GM20000 (cell line): ENCODE results near the gene CAMSAP1.

Source experiments
- DNase-seq: peaks from one replicate; pipeline ENCODE4 v3.0.0; 2012; ENCODE audit warnings: low spot score
- TF ChIP-seq, protein P1 (sequence below): IDR thresholded peaks from 2 replicates; pipeline ENCODE4 v1.5.1; 2012; ENCODE audit warnings: mild to moderate bottlenecking, control low read depth; ENCODE audit errors: extremely low read depth, missing control alignments

Gene CAMSAP1

DNA sequence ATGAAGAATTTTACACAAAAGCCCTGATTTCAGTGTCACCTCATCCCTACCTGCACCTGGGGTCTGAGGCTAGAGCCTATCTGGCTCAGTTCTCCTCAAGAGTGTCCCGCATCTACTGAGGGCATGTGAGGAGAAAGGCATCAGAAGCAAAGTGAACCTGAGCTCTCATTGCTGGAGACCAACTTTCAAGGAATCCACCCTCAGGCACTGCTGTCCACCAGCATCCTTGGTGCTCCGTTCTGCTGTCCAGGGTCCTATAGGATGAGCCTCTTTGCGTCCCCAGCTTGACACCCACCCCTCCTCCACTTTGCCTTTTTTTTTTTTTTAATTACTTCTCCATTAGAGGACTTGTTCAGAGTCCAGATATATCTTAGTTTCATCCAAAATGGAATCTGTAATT lies 49.5 kb downstream of the CAMSAP1 start:
- TF ChIP-seq, protein P1, sequence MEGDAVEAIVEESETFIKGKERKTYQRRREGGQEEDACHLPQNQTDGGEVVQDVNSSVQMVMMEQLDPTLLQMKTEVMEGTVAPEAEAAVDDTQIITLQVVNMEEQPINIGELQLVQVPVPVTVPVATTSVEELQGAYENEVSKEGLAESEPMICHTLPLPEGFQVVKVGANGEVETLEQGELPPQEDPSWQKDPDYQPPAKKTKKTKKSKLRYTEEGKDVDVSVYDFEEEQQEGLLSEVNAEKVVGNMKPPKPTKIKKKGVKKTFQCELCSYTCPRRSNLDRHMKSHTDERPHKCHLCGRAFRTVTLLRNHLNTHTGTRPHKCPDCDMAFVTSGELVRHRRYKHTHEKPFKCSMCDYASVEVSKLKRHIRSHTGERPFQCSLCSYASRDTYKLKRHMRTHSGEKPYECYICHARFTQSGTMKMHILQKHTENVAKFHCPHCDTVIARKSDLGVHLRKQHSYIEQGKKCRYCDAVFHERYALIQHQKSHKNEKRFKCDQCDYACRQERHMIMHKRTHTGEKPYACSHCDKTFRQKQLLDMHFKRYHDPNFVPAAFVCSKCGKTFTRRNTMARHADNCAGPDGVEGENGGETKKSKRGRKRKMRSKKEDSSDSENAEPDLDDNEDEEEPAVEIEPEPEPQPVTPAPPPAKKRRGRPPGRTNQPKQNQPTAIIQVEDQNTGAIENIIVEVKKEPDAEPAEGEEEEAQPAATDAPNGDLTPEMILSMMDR = no peak
- no peak for DNase-seq

DNA sequence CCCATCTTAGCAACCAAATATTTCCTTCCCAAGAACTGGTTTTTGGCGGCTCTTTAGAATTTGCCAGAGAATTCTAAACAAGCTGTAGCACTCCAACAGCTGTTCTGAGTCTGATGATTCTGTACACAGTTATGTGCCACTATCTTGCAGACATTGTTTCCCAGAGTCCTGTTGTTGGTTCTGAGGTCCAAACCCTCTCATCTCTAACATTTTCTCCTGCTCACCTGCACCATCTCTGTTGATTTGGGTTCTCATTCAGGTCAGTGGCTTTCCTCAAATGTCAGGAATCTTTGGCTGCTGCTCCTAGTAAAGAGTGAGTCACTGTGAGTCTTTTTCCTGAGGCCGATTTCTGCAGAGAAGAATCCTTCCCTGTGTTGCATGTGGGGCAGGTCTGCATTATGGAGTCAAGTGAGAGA lies 50.0 kb downstream of the CAMSAP1 start:
- DNase-seq = no peak
- TF ChIP-seq, protein P1 = no peak

DNA sequence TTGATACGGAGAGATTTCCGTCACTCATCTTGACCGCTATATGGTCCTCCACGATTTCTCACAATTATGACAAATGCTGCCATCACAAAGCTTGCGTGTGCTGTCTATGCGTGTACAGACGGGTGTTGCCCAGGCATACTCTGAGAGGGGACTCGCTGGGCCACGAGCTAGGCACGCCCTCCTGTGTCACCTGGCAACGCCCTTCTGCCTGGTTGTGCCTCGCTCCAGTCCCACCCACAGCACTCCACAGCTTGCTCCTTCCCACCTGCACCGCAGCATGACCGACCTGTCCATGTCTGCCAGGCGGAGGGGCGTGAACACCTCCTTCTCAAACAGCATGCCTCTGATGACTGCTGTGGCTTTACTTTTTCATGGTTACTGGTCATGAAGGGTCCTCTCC lies 55.6 kb downstream of the CAMSAP1 start:
- TF ChIP-seq, protein P1 = no peak
- no peak for DNase-seq

DNA sequence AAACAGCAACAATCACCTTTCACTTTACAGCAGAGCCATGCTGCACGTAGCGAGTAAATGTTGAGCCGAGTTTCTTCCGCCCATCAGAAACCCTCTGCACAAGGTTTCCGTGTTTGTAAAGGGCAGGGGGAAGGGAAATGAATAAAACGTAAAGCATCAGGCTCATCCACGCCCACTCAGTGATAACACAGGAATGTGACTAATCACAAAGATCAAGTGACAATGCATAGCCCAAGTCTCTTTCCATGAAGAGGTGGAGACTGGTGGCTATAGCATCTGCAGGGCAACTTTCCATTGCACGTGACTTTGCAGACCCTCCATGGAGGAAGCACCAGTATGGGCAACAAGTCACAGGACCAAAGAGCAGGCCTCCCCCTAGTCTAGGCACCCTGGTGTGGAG lies 56.6 kb downstream of the CAMSAP1 start:
- DNase-seq = no peak

DNA sequence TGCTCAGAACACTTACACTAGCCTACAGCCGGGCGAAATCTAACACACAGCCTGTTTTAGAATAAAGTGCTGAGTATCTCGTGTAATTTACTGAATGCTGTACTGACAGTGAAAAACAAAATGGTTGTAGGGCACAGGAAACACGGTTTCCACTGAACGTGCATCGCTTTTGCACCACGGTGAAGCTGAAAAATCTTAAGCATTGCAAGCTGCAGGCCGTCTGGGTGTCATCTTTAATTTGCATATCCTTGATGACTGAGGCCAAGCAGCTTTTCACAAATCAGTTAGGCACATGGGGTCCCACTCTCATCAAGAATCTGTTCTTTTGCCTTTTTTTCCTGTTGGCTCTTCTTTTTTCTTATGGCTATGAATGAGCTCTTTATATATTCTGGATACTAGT lies 58.2 kb downstream of the CAMSAP1 start:
- DNase-seq = no peak
- TF ChIP-seq, protein P1 = no peak

More for the DNA sequence above, 56.6 kb downstream of the CAMSAP1 start:
- TF ChIP-seq, protein P1 = no peak

DNA sequence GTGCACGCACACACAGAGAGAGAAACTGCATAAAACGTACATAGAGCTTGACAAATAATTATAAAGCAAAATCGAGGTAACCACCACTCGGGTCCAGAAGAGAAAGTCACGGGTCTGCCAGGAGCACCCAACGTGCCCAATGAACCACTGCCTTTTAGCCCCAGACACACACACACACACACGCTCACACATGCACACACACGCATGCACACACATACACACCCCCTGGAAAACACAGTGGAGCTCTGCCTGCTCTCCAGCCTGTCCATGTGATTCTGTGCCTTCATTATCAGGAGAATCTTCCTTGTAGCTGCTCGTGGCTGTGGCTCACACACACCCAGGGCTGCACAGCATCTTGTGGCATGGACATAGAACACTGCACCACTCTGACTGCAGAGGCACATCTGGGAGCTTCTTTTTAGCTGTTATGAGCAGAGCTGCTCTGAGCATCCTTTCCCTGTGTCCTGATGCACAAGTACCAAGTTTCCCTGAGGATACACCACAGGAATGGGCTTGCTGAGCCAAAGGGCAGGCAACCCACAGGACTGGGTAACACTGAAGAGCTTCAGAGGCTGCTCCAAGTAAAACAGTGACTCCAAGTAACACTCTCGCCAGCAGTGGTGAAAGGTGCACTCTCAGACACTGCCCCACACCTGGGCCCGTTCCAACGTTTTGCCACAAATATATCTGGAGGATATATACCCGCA lies 58.9 kb downstream of the CAMSAP1 start:
- no peak for DNase-seq
- TF ChIP-seq, protein P1 = no peak

DNA sequence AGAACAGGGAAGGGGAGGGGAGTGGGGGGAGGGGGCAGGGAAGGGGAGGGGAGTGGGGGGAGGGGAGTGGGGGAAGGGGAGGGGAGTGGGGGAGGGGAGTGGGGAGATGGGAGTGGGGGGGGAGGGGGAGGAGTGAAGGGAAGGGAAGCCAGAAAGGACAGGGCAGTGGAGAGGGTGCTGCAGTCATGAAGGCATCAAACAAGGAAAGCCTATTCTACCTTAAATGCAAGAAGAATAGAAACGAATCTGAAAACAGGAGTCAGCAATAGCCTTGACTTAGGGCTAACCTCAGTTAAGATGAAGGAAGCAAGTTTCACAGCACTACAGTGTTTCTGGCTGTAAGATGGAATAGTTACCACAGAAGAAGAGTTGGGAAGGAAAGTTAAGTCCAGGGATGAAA lies 59.5 kb downstream of the CAMSAP1 start:
- no peak for DNase-seq
- TF ChIP-seq, protein P1 = no peak
